Measurements from ENCODE around the gene SART1.

Gene SART1, protein sequence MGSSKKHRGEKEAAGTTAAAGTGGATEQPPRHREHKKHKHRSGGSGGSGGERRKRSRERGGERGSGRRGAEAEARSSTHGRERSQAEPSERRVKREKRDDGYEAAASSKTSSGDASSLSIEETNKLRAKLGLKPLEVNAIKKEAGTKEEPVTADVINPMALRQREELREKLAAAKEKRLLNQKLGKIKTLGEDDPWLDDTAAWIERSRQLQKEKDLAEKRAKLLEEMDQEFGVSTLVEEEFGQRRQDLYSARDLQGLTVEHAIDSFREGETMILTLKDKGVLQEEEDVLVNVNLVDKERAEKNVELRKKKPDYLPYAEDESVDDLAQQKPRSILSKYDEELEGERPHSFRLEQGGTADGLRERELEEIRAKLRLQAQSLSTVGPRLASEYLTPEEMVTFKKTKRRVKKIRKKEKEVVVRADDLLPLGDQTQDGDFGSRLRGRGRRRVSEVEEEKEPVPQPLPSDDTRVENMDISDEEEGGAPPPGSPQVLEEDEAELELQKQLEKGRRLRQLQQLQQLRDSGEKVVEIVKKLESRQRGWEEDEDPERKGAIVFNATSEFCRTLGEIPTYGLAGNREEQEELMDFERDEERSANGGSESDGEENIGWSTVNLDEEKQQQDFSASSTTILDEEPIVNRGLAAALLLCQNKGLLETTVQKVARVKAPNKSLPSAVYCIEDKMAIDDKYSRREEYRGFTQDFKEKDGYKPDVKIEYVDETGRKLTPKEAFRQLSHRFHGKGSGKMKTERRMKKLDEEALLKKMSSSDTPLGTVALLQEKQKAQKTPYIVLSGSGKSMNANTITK

DNA sequence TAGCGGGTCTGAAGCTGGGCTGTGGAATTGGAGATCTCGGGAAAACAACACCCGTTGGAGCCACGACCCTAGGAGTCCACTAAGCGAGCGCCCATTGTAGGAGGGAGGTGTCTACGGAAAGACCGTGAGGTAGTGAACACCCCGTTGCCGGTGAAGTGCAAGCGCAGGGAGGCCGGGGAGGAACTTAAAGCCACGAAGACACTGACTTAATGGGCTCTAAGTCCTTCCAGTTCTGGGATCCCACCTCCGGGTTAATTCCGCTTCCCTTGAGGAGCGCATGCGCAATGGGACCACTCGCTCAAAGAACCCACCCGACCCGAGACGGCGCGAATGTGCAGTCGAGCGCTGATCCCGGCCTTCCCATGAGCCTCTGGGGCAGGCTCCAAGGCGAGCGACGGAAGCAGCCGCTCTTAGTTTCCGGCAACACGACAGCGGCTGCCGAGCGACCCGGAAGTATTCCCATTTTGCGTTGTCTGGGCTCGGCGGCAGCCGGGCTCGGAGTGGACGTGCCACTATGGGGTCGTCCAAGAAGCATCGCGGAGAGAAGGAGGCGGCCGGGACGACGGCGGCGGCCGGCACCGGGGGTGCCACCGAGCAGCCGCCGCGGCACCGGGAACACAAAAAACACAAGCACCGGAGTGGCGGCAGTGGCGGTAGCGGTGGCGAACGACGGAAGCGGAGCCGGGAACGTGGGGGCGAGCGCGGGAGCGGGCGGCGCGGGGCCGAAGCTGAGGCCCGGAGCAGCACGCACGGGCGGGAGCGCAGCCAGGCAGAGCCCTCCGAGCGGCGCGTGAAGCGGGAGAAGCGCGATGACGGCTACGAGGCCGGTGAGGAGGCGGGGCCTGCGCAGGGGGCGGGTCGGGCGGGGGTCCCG, at the start of gene SART1:
Gene SART1, plus strand, starts transcription at position 468 of the 874 bp plus-strand sequence. Its CDS starts 47 bp downstream, at position 515.
- DNase-seq (ENCODE audit: low spot score): peak; percentile 98

DNA sequence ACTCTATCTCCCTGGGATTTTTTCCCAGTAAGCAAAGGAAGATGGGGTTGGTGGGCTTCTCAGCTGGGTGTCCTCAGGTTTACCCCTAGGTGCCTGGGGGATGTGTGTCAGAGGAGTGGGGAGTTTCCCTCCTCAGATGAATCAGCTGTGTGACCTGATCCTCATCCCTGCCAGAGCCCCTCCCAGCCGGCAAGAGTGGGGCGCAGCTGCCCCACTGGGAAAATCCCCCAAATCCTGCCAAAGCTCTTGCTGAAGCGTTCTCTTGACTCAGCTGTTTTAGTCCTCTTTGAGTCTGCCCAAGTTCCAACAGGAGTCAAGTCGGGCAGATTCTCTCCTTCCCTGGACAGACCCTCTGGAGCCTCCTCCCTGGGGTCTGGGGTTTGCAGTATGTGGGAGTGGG, 48.7 kb upstream of the SART1 start:
- DNase-seq (ENCODE audit: low spot score): no peak

DNA sequence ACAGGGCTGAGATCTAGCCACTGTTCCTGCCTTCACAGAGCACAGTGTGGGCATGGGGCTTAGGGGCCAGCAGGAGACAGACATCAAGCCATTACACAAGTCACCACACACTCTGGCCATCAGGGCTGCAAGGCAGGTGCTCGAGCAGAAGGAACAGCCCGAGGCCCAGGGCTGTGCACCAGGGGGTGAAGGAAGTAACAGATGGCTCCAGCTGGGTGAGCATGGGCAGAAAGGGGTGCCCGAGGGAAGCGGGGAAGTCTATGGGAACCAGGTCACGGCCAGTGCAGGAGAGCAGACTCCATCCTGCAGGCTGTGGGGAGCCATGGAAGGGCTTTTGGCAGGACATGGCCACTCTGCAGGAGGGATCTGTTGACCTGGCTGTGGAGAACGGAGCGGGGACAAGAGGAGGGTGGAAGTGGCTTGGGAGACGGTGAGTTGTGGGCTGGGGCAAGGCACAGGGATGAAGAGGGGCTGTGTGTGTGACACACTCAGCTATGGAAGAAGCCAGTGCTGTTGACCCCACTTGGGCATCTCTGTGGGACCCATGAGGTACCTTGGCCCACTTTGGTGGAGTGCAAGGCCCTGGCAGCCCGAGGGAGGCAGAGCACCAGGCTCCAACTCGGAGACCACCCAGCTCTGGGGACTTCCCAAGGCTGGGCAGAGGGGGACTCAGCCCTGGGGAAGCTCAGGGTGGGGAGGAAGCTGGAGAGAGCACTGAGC, 46.3 kb upstream of the SART1 start:
- DNase-seq (ENCODE audit: low spot score): no peak

DNA sequence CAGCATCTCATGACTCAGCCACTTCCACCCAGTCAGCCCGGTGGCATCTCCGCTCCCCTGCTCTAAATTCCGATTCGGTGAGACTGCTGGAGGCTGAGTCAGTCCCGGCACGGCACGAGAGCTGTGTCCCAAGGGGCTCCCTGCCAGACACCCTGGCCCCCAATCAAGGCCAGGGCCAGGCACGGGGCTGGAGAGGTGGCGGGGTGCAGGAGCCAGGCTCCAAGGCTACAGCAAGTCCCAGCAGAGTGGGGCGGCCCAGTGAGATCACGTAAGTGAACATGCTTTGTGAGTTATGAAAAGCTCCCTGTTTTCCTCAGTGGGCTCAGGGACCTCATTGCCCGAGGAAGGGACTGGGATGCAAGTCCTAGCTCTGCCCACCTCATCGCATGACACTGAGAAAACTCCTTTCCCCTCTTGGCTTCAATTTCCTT, 45.7 kb upstream of the SART1 start:
- no peak for DNase-seq (ENCODE audit: low spot score)

DNA sequence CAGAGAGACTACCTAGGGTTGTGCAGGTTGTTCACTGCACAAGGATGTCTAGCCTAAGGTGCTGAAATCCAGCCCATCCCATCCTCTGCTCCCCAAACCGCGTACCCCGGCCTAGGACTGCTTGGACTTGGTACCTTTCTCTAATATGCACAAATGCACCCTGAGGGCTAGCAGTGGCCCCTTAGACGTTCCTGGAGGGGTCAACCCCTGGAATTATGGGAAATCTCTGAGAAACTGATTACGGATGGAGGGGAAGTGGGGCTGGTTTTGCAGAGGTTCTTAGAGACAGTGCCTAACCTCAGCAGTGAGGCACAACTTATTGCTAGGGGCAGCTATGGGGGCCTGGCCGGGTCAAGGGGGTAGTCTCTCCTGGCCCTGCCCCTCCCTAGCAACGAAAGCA, 45.1 kb upstream of the SART1 start:
- DNase-seq (ENCODE audit: low spot score): no peak

DNA sequence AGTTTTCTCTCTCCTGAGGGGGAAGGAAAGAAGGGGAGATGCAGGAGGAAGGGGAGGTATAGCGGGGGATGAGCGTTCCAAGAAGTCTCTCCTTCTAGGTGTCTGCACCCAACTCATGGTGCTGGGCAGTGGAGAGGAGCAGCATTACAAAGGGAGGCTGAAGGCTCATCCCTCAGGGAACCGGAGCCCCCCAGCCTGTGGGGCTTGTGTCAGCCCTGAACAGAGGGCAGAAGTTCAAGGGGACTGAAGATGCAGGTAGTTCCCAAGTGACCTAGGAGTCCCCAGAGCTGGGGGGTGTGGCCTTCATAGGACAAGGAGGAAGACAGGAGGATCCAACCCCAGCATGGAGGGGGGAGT, 44.5 kb upstream of the SART1 start:
- DNase-seq (ENCODE audit: low spot score): no peak

DNA sequence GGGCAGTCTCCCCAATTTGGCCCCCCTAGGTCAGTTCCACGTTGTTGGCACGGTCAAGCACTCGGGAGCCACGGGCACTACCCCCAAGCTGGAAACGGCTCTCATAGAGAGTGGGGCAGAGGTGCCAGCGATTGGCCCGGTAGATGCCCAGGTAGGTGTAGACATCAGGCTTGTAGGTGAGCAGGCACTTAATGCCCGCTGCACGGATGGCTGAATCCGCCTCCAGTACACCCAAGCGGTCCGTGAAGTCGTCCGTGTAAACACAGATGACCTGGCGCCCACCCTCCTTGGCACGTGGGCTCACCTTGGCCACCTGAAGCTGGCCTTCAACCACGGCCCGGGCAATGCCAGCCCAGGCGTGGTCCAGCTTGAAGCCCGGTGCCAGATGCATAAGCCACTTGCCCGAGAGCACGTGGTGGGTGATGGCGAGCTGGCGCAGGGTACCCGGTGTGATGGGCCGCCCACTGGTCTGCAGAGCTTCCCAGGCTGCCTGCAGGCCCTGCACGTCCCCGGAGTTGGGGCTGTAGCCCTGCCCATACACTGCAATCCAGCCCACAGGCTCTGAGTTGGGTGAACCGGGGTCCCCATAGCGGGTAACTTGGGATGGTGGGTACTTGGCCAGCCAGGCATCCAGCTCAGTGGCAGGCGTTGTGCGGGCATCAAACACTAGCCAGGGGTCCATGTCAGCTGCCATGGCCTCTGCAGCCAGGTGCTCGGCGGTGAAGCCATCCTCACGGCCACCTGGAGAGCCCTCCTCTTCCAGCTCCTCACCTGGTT, 43.9 kb upstream of the SART1 start:
- DNase-seq (ENCODE audit: low spot score): no peak

DNA sequence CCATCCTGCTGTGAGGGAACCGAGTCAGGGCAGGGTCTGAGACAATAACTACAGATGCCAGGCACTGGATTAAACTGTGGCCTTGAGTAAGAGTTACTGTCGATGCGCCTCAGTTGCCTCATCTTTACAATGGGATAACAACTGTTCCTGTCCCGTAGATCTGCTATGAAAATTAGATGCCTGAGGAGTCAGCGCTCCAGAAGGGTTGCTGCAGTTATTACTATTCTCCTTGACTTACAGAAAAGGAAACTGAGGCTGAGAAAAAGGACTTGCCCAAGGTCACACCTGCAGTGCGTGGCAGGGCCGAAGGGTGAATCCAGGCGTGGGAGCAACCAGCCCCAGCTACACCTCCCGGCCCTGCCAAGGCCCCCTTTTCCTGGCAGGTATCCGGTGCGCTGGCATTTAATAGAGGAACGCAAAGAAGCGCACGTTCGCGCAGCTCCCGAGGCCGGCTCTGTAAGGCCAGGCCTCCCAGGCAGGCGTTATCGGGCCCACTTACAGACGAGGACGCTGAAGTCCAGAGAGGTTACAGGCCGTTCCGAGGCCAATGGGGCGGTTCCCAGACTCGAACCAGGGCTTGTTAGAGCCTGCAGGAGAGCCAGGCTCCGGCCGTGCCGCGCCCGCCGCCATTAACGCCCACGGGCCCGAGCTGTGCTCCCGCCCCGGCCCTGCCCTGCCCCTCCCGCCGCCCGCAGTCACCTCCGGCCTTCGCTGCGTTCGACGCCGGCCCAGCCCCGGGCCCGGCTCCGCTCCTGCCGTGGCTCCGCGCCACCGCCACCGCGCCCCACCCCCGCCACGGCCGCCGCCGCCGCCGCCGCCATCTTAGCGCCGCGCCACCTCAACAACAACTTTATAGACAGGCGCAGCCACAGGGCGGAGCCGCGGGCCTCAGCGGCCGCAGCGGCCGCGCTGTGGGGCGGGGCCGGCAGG, 43.1 kb upstream of the SART1 start, which contains the start of gene C11orf68:
Gene C11orf68, minus strand, starts transcription at position 852 of the 930 bp plus-strand sequence. Its CDS starts 31 bp downstream, at position 821.
- no peak for DNase-seq (ENCODE audit: low spot score)

DNA sequence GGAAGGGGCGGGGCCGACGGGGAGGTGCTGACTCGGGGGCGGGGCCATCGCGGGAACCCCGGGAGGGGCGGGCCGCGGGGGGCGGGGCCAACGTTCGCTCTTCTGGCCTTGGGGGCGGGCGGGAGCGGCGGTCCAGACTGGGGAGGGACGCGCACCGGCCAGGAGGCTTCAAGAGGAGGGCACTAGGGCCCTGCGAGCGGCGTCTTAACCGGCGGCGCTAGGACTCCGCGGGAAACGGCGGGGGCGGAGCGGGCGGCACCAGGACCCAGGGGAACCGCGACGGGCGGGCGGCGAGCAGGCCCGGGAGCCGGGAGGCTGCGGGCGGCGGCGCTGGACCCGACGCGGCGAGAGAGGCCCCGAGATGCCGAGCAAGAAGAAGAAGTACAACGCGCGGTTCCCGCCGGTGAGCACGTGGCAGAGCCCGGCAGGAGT, 42.4 kb upstream of the SART1 start, which contains the start of gene DRAP1:
Gene DRAP1, plus strand, starts transcription at position 286 of the 432 bp plus-strand sequence. Its CDS starts 76 bp downstream, at position 362.
- peak; percentile 90 for DNase-seq (ENCODE audit: low spot score)

DNA sequence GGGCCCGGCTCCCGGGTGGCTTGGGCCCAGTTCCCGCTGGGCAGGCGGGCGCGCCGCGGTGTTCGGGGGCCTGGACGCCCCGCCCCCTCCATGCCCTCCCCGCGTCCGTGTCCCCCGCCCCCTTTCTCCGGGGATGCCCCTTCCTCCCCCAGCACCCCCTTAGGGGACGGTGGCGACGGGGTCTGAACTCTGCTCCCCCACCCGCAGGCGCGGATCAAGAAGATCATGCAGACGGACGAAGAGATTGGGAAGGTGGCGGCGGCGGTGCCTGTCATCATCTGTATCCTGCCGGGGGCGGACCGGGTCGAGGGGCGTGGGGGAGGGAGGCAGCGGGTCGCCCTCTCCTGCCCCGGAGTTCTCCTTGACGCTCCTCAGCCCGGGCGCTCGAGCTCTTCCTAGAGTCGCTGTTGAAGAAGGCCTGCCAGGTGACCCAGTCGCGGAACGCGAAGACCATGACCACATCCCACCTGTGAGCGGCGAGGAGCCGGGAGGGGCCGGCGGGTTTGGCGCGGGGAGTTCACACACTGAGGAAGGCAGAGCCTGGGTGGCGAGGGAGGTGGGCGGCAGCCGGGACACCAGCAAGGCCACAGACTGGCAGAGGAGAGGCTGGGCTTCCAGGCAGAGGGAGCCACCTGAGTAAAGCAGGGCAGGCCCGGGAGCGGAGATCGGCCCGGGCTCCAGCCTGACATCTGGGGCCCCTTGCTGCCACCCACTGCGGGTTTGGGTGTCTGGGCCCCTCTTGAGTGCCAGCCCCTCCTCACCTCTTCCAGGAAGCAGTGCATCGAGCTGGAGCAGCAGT, 41.8 kb upstream of the SART1 start:
- no peak for DNase-seq (ENCODE audit: low spot score)

DNA sequence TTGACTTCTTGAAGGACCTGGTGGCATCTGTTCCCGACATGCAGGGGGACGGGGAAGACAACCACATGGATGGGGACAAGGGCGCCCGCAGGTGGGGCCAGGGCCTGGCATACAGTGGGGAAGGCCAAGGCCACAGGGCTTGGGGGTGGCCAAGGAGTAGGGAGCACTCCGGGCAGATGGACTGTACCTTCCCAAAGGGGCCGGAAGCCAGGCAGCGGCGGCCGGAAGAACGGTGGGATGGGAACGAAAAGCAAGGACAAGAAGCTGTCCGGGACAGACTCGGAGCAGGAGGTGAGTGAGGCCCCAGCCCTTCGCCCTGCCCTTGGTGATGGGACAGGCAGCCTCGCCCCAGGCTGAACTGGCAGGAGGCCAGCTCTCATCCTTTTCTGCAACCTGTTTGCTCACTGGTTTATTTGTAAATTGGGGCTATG, 41.1 kb upstream of the SART1 start:
- DNase-seq (ENCODE audit: low spot score): no peak

DNA sequence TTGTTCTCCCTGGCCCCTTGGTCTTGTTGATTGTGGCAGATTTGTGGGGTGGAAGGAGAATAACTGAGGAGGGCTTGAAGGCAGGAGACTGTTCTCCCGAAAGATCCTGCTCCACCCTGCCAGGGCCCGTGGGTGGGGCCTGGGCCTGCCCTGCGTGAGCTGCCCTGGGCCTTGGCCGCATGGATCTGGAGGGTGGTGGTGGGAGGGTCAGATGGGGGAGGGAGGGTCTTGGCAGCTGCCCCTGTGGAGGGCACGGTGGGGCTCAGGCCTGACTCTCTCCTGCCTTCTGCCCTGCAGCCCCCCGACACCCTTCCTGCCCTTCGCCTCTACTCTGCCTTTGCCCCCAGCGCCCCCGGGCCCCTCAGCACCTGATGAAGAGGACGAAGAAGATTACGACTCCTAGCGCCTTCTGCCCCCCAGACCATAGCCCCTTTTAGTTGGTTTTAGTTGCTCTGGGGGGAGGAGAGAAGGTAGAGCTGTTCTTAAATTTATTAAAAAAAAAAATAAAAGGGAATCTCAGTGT, 40.4 kb upstream of the SART1 start:
- no peak for DNase-seq (ENCODE audit: low spot score)

DNA sequence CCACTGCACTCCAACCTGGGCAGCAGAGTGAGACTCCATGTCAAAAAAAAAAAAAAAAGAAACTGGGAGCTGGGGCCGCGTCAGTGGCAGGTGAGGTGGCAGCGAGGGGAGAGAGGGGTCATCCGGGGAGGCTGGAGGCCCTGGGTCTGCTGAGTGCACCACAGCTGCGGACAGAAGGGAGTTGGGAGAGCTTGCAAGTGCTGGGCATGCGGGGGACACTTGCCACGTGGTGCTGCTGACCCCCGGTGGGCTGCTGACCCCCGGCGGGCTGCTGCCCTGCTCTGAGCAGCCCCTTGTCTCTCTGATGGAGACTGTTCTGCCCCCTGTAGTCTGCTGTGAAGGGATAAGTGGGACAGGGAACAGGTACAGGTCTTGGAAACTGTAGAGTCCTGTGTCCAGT, 39.7 kb upstream of the SART1 start:
- no peak for DNase-seq (ENCODE audit: low spot score)

DNA sequence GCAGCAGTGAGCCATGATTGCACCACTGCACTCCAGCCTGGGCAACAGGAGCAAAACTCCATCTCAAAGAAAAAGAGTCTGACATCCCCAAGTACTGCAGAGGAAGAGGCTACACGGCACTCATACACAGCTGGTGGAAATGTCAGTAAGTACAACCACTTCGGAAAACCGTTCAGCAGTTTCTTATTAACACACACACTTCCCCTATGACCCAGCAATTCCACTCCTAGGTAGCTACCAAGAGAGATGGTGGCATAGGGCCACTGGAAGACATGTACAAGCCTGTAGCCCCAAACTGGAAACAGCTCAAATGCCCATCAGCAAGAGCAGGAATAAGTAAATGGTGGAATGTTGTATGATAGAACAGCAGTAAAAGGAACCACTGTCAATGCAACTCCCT, 39.0 kb upstream of the SART1 start:
- DNase-seq (ENCODE audit: low spot score): no peak

DNA sequence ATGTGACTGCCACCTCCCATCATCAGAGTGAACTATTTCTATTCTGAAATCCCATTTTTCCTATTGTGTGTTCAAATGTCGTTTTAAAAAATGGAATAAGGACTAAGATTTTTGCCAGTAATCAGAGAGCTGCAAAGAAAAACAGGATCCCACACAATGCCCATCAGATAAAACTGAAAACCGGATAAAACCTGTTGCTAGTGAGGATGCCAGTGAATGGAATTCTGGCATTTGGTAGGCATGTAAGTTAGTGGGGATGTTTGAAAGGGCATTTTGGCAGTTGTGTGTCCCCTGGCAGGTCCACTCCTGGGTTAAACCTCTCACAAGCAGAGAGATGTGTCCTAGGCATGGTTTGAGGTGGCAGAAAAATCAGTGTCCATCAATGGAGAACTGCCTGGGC, 36.1 kb upstream of the SART1 start:
- DNase-seq (ENCODE audit: low spot score): no peak

DNA sequence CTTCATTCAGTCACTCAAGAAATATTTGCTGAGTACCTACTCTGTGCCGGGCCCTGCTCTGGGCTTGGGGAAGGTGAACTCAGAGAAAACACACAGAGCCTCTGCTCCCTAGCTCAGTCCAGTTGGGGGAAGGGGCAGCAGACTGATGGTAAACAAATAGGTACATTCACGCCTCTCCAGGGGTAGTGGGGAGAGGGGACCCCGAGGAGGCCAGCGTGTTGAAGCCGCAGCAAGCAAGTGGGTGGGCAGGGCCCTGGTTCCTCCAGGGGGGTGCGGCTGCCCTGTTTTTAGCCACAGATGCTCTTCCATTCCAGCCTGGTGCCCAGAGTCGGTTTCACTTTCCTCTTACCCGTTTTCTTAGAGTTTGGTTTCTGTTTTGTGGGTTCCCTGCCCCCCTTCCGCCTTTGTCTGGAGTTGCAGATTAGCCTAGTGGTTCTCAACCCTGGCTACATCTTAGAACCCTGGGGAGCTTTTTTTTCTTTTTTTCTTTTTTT, 33.6 kb upstream of the SART1 start:
- DNase-seq (ENCODE audit: low spot score): no peak

DNA sequence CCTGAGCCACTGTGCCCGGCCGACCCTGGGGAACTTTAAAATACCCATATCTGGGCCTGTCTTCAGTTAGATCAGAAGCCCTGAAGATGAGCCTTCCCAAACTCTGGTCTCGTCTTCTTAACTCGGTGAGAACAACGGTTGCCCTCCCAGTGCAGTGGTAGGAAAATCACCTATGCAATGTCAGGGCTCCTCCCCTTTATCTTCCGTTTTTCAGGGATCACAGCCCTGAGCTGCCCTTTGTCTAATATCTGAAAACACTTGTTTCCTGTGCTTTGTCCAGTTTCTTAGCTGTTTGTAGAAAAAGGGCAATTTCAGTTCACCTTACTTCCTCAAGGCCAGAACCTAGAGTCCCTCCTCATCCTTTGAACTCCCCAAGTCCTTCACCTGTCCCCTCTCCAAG, 32.9 kb upstream of the SART1 start:
- DNase-seq (ENCODE audit: low spot score): no peak

All from HuH-7.5 (cell line).